Endothelial cell of umbilical vein (primary cell): ENCODE measurements around the gene MOBP. TPM values are rescaled to one million over a fixed set of nuclear protein-coding genes. Genes with fewer than 3 reads are reported as not detected.

Experiments used
- BruUV-seq: library from RNA; stranded (reverse); fragments of 400-500 nt; replicated peaks from 2 replicates; lab custom pipeline; 2021; lab: Mats Ljungman, UMichigan
- CTCF ChIA-PET: fragments of 300-600, 350-600 bp; sonication (Branson Sonifier 250); formaldehyde crosslinking; loops from one replicate; lab custom pipeline; 2021; ENCODE audit warnings: antibody characterized with exemption, inconsistent platforms; lab: Charles Lee
- POLR2A ChIA-PET: fragments of 300-600, 350-600 bp; sonication (Branson Sonifier 250); formaldehyde crosslinking; loops from one replicate; lab custom pipeline; 2021; ENCODE audit warnings: antibody characterized with exemption, inconsistent platforms; lab: Charles Lee
- DNase-seq: peaks from one replicate; pipeline ENCODE4 v3.0.0-alpha.2; 2011; ENCODE audit warnings: low read depth, low spot score
- FAIRE-seq: peaks from 2 replicates; lab custom pipeline; 2011; peaks lifted over from hg19 to GRCh38; lab: Jason Lieb, UNC
- H2AFZ ChIP-seq: 2 replicates; pipeline ENCODE4 v1.6.0; 2012; ENCODE audit warnings: low read depth, low read length, control low read depth, inconsistent platforms
- H3K27ac ChIP-seq: 2 replicates; pipeline ENCODE4 v1.5.1; 2011; ENCODE audit warnings: low read depth, mild to moderate bottlenecking, control low read depth, low read length, moderate library complexity; ENCODE audit not compliant: insufficient read depth
- H3K27me3 ChIP-seq, 2 experiments: 2 replicates each; pipeline versions ENCODE4 v1.6.0 to v1.6.1; 2011; ENCODE audit warnings: low read length in 2 of 2, mixed read lengths in 1 of 2; ENCODE audit not compliant: control insufficient read depth in 2 of 2, insufficient read depth in 2 of 2
- H3K36me3 ChIP-seq, 2 experiments: 2 replicates in 1 of 2; 3 replicates in 1 of 2; pipeline ENCODE4 v1.5.1; 2011; ENCODE audit warnings: low read length in 2 of 2, mild to moderate bottlenecking in 1 of 2, moderate library complexity in 1 of 2; ENCODE audit not compliant: control insufficient read depth in 2 of 2, insufficient read depth in 2 of 2; ENCODE audit errors: extremely low read depth in 1 of 2
- H3K4me1 ChIP-seq: 3 replicates; pipeline ENCODE4 v1.5.1; 2011; ENCODE audit warnings: mild to moderate bottlenecking, low read length; ENCODE audit not compliant: control insufficient read depth, insufficient read depth; ENCODE audit errors: extremely low read depth
- H3K4me2 ChIP-seq: 2 replicates; pipeline ENCODE4 v1.6.1; 2011; ENCODE audit warnings: low read length, control low read depth, mixed read lengths; ENCODE audit not compliant: insufficient read depth
- H3K4me3 ChIP-seq, 3 experiments: fragments of 200-600 bp in 1 of 3; sonication (generic), shearing (Covaris generic) in 1 of 3; replicated peaks in 1 of 3; 2 replicates each; pipeline ENCODE4 v1.5.1; 2011 to 2016; ENCODE audit warnings: control low read depth in 3 of 3, low read length in 3 of 3, mild to moderate bottlenecking in 2 of 3, inconsistent platforms in 1 of 3, low read depth in 1 of 3, moderate library complexity in 1 of 3; ENCODE audit not compliant: insufficient read depth in 1 of 3
- H3K79me2 ChIP-seq: 2 replicates; pipeline ENCODE4 v1.6.0; 2012; ENCODE audit warnings: low read length, inconsistent platforms; ENCODE audit not compliant: control insufficient read depth, insufficient read depth
- H3K9ac ChIP-seq: replicated peaks from 2 replicates; pipeline ENCODE3; 2011; ENCODE audit warnings: low read length, control low read depth; ENCODE audit not compliant: insufficient read depth; ENCODE audit errors: extremely low read depth
- H3K9me1 ChIP-seq: replicated peaks from 3 replicates; pipeline ENCODE4 v1.6.0; 2011; ENCODE audit warnings: mild to moderate bottlenecking, low read length; ENCODE audit not compliant: control insufficient read depth, insufficient read depth; ENCODE audit errors: extremely low read depth
- H3K9me3 ChIP-seq: replicated peaks from 2 replicates; pipeline ENCODE4 v1.5.1; 2012; ENCODE audit warnings: low read length, inconsistent platforms; ENCODE audit not compliant: control insufficient read depth, insufficient read depth
- H4K20me1 ChIP-seq: replicated peaks from 2 replicates; pipeline ENCODE3; 2011; ENCODE audit warnings: mild to moderate bottlenecking, low read length; ENCODE audit not compliant: control insufficient read depth, insufficient read depth; ENCODE audit errors: extremely low read depth
- EZH2 ChIP-seq: IDR thresholded peaks from 2 replicates; pipeline ENCODE4 v1.6.1; 2012; ENCODE audit warnings: borderline replicate concordance, low read depth, mild to moderate bottlenecking, moderate library complexity, low read length, inconsistent platforms; ENCODE audit not compliant: severe bottlenecking
- FOS ChIP-seq: IDR thresholded peaks from 2 replicates; pipeline ENCODE4 v1.6.1; 2011; ENCODE audit warnings: mild to moderate bottlenecking, low read length, moderate library complexity, borderline replicate concordance; ENCODE audit not compliant: insufficient read depth
- GATA2 ChIP-seq: IDR thresholded peaks from 2 replicates; pipeline ENCODE4 v1.7.0; 2011; ENCODE audit warnings: low read depth, mild to moderate bottlenecking, moderate library complexity, mixed read lengths, low read length; ENCODE audit not compliant: insufficient read length, insufficient read depth
- JUN ChIP-seq: IDR thresholded peaks from 2 replicates; pipeline ENCODE4 v1.6.1; 2011; ENCODE audit warnings: borderline replicate concordance, low read depth; ENCODE audit not compliant: insufficient read length, insufficient read depth
- MYC ChIP-seq: IDR thresholded peaks from one replicate; pipeline ENCODE4 v1.6.1; 2011; ENCODE audit warnings: mild to moderate bottlenecking, low read depth, low read length
- POLR2A ChIP-seq: IDR thresholded peaks from 2 replicates; pipeline ENCODE4 v1.6.1; 2012; ENCODE audit warnings: low read depth, mild to moderate bottlenecking, control low read depth, low read length
- POLR2AphosphoS5 ChIP-seq: IDR thresholded peaks from 2 replicates; pipeline ENCODE4 v1.6.1; 2012; ENCODE audit warnings: low read depth, mild to moderate bottlenecking, control low read depth, low read length, moderate library complexity; ENCODE audit not compliant: insufficient read depth
- dilution Hi-C: fragments of 300-500 bp; cut with MboI; formaldehyde crosslinking; loops from one replicate; pipeline ENCODE4 v1.15.0; 2019; ENCODE audit warnings: low sequenced_read_pairs; ENCODE audit not compliant: extremely low pct_ligation_motif_present
- intact Hi-C: fragments of 100-400 bp; cut with micrococcal nuclease; formaldehyde crosslinking; loops from one replicate; pipeline ENCODE4 v1.10.0; 2022
- polyA plus RNA-seq, 4 experiments: library from polyadenylated mRNA; depleted of rRNA in 3 of 4; stranded (reverse) in 3 of 4; unstranded in 1 of 4; fragments of >200 nt; gene quantifications; 2 replicates each; pipeline versions ENCODE4 v1.2.1 to v1.2.3, GENCODE V29; 2011 to 2012; ENCODE audit warnings: missing spikeins in 1 of 4
- total RNA-seq: library from RNA; stranded (reverse); gene quantifications from 2 replicates; pipeline ENCODE4 v1.2.3, GENCODE V29; 2021
- TF ChIP-seq, protein P1 (sequence below): IDR thresholded peaks from 2 replicates; pipeline ENCODE4 v1.6.1; 2011; ENCODE audit not compliant: insufficient read depth, insufficient read length
- TF ChIP-seq, protein P2 (sequence below), 2 donors: IDR thresholded peaks; 1 replicate in 1 of 2; 2 replicates in 1 of 2; pipeline ENCODE4 v1.5.1; 2011; ENCODE audit warnings: low read length in 2 of 2, mild to moderate bottlenecking in 2 of 2, moderate library complexity in 2 of 2, control low read depth in 1 of 2, inconsistent platforms in 1 of 2, low read depth in 1 of 2; ENCODE audit not compliant: insufficient read depth in 1 of 2; ENCODE audit errors: extremely low read depth in 1 of 2

Gene MOBP
- total and polyA plus RNA-seq, 2 donors (not counting 3 experiments of a cell fraction or from before 2014, with no cell fraction given) = 2.0 to 2.3 TPM

DNA sequence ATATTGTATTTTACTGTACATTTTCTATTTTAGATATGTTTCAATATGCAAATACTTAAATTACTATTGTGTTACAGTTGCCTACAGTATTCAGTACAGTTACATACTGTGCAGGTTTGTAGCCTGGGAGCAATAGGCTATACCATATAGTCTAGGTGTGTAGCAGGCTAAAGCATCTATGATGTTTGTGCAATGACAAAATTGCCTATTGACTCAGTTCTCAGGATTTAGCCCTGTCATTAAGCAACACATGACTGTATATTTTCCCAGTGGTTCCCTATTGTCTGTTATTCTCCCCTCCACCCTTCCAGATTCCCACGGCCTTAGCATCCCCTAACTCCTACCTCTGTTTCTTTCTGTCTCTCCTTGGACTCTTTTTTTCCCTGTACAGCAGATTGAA, 10.7 kb downstream of the MOBP start:
- H4K20me1 ChIP-seq = no peaks in the 10 kb centered on the region
- H3K4me1 ChIP-seq = no peaks in the 10 kb centered on the region
- TF ChIP-seq JUN = no peak
- no peak for TF ChIP-seq MYC
- TF ChIP-seq, protein P1, sequence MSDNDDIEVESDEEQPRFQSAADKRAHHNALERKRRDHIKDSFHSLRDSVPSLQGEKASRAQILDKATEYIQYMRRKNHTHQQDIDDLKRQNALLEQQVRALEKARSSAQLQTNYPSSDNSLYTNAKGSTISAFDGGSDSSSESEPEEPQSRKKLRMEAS = no peak
- TF ChIP-seq POLR2AphosphoS5 = no peak
- TF ChIP-seq GATA2 = no peak
- TF ChIP-seq POLR2A = no peak
- TF ChIP-seq EZH2 = no peak
- no peak for TF ChIP-seq FOS
- TF ChIP-seq, protein P2, sequence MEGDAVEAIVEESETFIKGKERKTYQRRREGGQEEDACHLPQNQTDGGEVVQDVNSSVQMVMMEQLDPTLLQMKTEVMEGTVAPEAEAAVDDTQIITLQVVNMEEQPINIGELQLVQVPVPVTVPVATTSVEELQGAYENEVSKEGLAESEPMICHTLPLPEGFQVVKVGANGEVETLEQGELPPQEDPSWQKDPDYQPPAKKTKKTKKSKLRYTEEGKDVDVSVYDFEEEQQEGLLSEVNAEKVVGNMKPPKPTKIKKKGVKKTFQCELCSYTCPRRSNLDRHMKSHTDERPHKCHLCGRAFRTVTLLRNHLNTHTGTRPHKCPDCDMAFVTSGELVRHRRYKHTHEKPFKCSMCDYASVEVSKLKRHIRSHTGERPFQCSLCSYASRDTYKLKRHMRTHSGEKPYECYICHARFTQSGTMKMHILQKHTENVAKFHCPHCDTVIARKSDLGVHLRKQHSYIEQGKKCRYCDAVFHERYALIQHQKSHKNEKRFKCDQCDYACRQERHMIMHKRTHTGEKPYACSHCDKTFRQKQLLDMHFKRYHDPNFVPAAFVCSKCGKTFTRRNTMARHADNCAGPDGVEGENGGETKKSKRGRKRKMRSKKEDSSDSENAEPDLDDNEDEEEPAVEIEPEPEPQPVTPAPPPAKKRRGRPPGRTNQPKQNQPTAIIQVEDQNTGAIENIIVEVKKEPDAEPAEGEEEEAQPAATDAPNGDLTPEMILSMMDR (IDR thresholded peaks at IDR 0.05; ENCODE audit: extremely low read depth in 1 of 2, insufficient read depth in 1 of 2, low read depth in 1 of 2, low read length in 2 of 2) = no peak
- no peak overlapping the region for H3K9ac ChIP-seq
- no peak overlapping the region for H2AFZ ChIP-seq
- intact Hi-C loops = no loop called here
- no peaks in the 10 kb centered on the region for H3K9me3 ChIP-seq
- no peak for DNase-seq
- H3K9me1 ChIP-seq = no peaks in the 10 kb centered on the region
- no peak for FAIRE-seq
- peaks cover 0 to 6% of the 10 kb centered on the region in 2 experiments for H3K27me3 ChIP-seq
- ChIA-PET CTCF (interaction anchor here (1.9 to 2.8 kb wide), 3 partner anchors 11 to 31 kb away, joined by 9 to 11 read pairs (median 11); no protein-coding TSS in a partner anchor), POLR2A (no interaction called here)
- no peak overlapping the region for H3K4me2 ChIP-seq
- H3K27ac ChIP-seq = no peak overlapping the region
- dilution Hi-C loops = no loop called here
- H3K36me3 ChIP-seq = no peaks in the 10 kb centered on the region
- no peak overlapping the region for H3K4me3 ChIP-seq
- BruUV-seq = no TSS peak
- H3K79me2 ChIP-seq = no peaks in the 10 kb centered on the region
